Prostate gland (tissue), 2 donors: Measurements from ENCODE around the gene DLL3.

Source experiments
- POLR2A ChIP-seq: fragments of 450-650 bp; IDR thresholded peaks from one replicate; pipeline ENCODE4 v1.6.1; 2016; ENCODE audit warnings: antibody characterized with exemption, mild to moderate bottlenecking
- POLR2AphosphoS5 ChIP-seq: sonication (generic); formaldehyde crosslinking; IDR thresholded peaks from one replicate; pipeline ENCODE4 v1.6.1; 2017; ENCODE audit warnings: antibody characterized with exemption
- TF ChIP-seq, protein P1 (sequence below), 4 experiments: fragments of 200-600 bp in 2 of 4; fragments of 450-650 bp in 2 of 4; sonication (generic) in 2 of 4; IDR thresholded peaks; 1 replicate in 3 of 4; 2 replicates in 1 of 4; pipeline ENCODE4 v1.5.1; 2016 to 2019; ENCODE audit warnings: antibody characterized with exemption in 4 of 4, mild to moderate bottlenecking in 2 of 4, moderate library complexity in 2 of 4

DNA sequence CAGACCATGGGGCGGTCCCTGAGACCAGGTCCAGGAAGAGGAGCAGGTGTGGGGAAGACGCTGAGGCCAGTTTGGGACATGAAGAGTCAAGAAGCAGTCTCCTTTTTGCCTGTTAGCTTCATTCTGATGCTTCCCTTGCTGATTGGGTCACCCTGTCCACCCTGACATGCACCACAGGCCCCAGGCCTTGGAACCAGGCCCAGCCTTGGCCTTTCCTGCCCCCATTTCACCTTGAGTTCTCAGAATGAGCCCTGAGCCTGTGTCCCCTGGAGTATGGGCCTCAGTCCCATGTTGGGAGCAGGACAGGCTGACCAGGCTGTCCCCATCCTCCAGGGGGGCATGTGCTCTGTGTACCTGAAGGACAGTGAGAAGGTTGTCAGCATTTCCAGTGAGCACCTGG lies 23.0 kb upstream of the DLL3 start:
- TF ChIP-seq POLR2AphosphoS5: no peak
- TF ChIP-seq, protein P1, sequence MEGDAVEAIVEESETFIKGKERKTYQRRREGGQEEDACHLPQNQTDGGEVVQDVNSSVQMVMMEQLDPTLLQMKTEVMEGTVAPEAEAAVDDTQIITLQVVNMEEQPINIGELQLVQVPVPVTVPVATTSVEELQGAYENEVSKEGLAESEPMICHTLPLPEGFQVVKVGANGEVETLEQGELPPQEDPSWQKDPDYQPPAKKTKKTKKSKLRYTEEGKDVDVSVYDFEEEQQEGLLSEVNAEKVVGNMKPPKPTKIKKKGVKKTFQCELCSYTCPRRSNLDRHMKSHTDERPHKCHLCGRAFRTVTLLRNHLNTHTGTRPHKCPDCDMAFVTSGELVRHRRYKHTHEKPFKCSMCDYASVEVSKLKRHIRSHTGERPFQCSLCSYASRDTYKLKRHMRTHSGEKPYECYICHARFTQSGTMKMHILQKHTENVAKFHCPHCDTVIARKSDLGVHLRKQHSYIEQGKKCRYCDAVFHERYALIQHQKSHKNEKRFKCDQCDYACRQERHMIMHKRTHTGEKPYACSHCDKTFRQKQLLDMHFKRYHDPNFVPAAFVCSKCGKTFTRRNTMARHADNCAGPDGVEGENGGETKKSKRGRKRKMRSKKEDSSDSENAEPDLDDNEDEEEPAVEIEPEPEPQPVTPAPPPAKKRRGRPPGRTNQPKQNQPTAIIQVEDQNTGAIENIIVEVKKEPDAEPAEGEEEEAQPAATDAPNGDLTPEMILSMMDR (IDR thresholded peaks at IDR 0.05): no peak
- TF ChIP-seq POLR2A: no peak
